IPS-11a (cell line): ENCODE results near the gene SCARB1.

Experiments used
- H3K4me3 ChIP-seq: one replicate; pipeline ENCODE4 v1.5.1; 2013; ENCODE audit warnings: low read depth, low read length, control low read depth

Gene SCARB1

GRCh38 chr12:124762791-124763593 is 100.7 kb downstream of the SCARB1 start:
- no peak overlapping the region for H3K4me3 ChIP-seq

DNA sequence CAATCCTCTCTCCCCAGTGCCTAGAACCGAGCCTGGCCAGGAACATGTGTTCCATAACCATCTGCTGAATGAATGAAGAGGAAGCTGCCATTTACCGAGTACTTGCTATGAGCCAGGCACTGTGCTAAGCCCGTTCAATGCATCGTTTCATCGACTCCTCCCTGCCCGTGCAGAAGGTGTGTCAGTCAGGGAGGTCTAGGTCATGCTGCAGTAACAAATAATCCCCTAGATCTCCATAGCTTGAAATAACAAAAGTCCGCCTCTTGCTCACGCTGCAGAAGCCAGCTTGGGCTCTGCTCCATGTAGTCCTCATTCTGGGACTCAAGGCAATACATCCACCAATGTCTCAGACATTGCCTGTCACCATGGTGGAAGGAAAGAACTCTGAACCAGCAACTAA is 101.3 kb downstream of the SCARB1 start:
- no peak overlapping the region for H3K4me3 ChIP-seq

GRCh38 chr12:124761871-124762270 is 101.8 kb downstream of the SCARB1 start:
- no peak overlapping the region for H3K4me3 ChIP-seq

DNA sequence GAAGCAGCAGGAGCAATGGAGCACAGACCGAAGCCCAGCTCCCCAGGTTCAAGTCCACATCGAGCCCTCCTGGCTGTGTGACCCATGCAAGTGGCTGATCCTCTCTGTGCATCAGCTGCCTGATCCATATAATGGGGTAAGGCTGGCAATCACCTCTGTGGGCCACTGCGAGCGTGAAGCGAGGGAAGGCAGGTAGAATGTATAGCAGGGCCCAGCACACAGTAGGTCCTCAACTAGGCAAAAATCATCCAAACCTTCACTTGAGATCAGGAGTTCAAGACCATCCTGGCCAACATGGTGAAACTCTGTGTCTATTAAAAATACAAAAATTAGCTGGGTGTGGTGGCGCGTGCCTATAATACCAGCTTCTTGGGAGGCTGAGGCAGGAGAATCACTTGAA is 102.6 kb downstream of the SCARB1 start:
- no peak overlapping the region for H3K4me3 ChIP-seq

DNA sequence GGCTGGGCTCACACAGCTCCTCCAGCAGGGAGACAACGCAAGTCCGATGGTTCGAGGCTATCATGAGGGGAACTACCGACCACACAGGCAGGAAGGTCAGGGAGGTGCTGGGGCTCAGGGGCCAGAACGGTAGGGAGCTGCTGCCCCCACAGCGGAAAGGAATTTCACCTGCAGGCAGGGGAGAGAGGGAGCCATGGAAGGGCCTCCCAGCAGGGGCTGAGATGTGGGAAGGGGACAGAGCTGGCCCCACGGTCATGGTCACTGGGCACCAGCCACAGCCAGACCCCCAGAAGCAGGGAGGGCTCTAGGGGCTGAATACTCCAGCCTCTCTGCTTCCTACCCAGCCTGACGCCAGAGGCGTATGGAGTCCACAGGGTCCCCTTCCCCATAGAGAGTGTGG is 103.1 kb downstream of the SCARB1 start:
- no peak overlapping the region for H3K4me3 ChIP-seq

- no peak overlapping the region for H3K4me3 ChIP-seq
Observed at GRCh38 chr12:124759841-124760503, 103.7 kb downstream of the SCARB1 start.

GRCh38 chr12:124758266-124759220 is 105.1 kb downstream of the SCARB1 start:
- no peak overlapping the region for H3K4me3 ChIP-seq

DNA sequence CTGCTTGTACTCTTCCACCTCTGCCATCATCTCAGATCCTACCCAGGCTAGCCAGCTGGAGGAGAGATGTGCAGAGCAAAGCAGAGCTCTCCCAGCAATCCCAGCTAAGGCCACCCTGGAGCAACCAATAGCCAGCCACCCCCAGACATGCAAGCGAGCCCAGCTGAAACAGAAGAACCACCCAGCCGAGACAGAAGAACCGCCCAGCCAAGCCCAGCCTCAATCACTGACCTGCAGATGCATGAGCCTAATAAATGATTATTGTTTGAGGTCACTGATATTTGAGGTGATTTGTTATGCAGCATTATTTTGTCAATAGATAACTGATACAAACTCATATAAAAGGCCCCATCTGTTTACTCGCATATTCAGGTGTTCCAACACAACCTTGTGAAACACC is 106.3 kb downstream of the SCARB1 start:
- no peak overlapping the region for H3K4me3 ChIP-seq

- H3K4me3 ChIP-seq: no peak overlapping the region
Observed at GRCh38 chr12:124756760-124757159, 106.9 kb downstream of the SCARB1 start.

DNA sequence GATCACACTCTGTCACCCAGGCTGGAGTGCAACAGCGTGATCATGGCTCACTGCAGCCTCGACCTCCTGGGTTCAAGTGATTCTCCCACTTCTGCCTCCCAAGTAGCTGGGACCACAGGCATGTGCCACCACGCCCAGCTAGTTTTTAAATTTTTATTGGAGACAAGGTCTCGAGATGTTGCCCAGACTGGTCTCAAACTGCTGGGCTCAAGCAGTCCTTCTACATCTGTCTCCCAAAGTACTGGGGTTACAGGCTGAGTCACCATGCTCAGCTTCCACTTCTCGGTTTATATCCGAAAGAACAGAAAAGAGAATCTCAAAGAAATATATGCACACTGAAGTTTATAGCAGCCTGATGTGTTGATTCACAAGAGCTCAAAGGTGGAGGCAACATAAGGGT is 107.5 kb downstream of the SCARB1 start:
- H3K4me3 ChIP-seq: no peak overlapping the region

DNA sequence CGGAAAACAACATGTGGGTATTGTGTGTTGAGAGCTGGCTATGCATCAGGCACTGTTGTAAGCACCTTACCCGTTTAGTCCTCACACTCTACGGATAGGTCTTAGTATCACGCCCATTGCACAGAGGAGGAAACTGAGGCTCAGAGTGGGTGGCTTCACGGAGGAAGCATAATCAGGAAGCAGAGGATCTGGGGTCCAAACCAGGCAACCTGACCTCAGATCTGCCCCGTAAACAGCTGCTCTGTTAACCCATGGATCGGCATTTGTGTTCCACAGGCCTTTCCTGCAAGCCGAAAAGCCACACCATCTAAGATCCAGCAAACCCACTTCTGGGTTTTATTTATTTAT is 107.9 kb downstream of the SCARB1 start:
- H3K4me3 ChIP-seq: no peak overlapping the region

- H3K4me3 ChIP-seq: no peak overlapping the region
Observed at GRCh38 chr12:124754949-124755800, 108.5 kb downstream of the SCARB1 start.

GRCh38 chr12:124754491-124754890 is 109.2 kb downstream of the SCARB1 start:
- H3K4me3 ChIP-seq: no peak overlapping the region

GRCh38 chr12:124753993-124754392 is 109.7 kb downstream of the SCARB1 start:
- no peak overlapping the region for H3K4me3 ChIP-seq

DNA sequence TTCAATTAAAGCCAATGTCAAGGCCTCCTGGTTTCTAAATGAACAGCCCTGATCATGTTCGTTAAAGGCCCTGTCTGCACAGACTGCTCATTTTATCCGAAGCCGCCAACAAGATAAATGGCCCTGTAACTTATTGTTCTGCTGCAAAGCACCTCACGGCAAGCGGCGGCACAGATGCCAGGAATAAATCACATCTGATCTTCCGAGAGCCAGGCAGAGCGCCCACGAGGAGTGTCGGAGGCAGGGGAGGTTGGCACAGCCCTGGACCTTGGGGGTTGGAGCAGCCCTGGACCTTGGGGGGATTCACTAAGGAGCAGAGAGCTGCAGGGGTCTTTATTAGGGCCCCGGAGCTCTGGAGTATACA is 110.5 kb downstream of the SCARB1 start:
- H3K4me3 ChIP-seq: no peak overlapping the region

GRCh38 chr12:124752437-124753227 is 111.0 kb downstream of the SCARB1 start:
- no peak overlapping the region for H3K4me3 ChIP-seq

DNA sequence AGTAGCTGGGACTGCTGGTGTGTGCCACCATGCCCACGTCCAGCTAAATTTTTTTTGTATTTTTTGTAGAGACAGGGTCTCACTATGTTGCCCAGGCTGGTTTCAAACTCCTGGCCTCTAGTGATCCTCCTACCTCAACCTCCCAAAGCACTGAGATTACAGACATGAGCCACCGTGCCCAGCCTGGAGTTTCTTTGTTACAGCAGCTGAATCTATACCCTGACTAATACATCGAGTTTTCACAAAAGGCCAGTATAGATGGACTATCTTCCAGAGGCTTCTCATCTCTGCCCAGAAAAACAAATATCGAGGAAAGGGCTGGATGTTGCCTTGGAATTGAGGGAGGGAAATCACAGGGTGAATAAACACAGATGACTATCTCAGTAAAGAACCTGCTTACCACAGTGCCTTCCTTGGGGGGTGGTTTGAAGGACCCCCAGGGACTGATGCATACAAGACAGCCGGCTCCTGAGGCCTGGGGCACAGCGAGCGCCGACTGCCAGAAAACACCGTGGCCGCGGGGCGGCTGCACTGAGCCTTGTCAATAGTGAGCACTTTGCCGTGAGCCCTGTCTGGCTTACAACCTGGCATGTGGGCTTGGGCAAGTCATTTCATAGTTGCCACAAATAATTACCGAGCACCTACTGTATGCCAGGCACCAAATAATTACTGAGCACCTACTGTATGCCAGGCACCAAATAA is 111.9 kb downstream of the SCARB1 start:
- H3K4me3 ChIP-seq: no peak overlapping the region

GRCh38 chr12:124750787-124751471 is 112.7 kb downstream of the SCARB1 start:
- no peak overlapping the region for H3K4me3 ChIP-seq
